ENCODE measurements around the gene DBT.
"Not testable (repeated sequence)": the region's sequence is repeated elsewhere in the genome, so short reads cannot be mapped to it uniquely, and the experiment has no call there.

Gene DBT

GRCh38 chr1:100265562-100265930 is 15.9 kb upstream of the DBT start:
- Mint-ChIP-seq H3K36me3 (peaks cover 21% of the 10 kb centered on the region), H3K27ac (peak overlapping the region; percentile 98), H3K4me1 (ENCODE audit: low read depth) (peaks cover 41% of the 10 kb centered on the region), H3K4me3 (peak overlapping the region; percentile 100), H3K27me3 (no peaks in the 10 kb centered on the region), H3K9me3 (ENCODE audit: low read depth) (peaks cover 3% of the 10 kb centered on the region)

DNA sequence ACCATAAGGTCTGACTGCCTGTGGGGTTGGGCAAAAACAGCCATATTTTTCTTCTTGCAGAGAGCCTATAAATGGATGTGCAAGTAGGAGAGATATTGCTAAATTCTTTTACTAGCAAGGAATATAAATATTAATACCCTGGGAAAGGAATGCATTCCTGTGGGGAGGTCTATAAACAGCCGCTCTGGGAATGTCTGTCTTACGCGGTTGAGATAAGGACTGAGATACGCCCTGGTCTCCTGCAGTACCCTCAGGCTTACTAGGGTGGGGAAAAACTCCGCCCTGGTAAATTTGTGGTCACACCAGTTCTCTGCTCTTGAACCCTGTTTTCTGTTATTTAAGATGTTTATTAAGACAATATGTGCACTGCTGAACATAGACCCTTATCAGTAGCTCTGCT is 14.4 kb upstream of the DBT start:
- H3K27me3 Mint-ChIP-seq; H3K4me3 Mint-ChIP-seq; H3K27ac Mint-ChIP-seq; H3K9me3 Mint-ChIP-seq (ENCODE audit: low read depth): not testable (repeated sequence)
- Mint-ChIP-seq H3K36me3 (peaks cover 21% of the 10 kb centered on the region), H3K4me1 (ENCODE audit: low read depth) (peaks cover 33% of the 10 kb centered on the region)

GRCh38 chr1:100261686-100262085 is 12.1 kb upstream of the DBT start:
- Mint-ChIP-seq H3K4me3 (no peak overlapping the region), H3K27me3 (no peaks in the 10 kb centered on the region), H3K9me3 (ENCODE audit: low read depth) (peaks cover 3% of the 10 kb centered on the region), H3K27ac (no peak overlapping the region), H3K4me1 (ENCODE audit: low read depth) (peaks cover 12% of the 10 kb centered on the region), H3K36me3 (peaks cover 16% of the 10 kb centered on the region)

DNA sequence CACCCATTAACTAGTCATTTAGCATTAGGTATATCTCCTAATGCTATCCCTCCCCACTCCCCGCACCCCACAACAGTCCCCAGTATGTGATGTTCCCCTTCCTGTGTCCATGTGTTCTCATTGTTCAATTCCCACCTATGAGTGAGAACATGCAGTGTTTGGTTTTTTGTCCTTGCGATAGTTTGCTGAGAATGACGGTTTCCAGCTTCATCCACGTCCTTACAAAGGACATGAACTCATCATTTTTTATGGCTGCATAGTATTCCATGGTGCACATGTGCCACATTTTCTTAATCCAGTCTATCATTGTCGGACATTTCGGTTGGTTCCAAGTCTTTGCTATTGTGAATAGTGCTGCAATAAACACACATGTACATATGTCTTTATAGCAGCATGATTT is 8.8 kb upstream of the DBT start:
- H3K27me3 Mint-ChIP-seq; H3K4me1 Mint-ChIP-seq (ENCODE audit: low read depth); H3K36me3 Mint-ChIP-seq; H3K9me3 Mint-ChIP-seq (ENCODE audit: low read depth); H3K27ac Mint-ChIP-seq; H3K4me3 Mint-ChIP-seq: not testable (repeated sequence)

DNA sequence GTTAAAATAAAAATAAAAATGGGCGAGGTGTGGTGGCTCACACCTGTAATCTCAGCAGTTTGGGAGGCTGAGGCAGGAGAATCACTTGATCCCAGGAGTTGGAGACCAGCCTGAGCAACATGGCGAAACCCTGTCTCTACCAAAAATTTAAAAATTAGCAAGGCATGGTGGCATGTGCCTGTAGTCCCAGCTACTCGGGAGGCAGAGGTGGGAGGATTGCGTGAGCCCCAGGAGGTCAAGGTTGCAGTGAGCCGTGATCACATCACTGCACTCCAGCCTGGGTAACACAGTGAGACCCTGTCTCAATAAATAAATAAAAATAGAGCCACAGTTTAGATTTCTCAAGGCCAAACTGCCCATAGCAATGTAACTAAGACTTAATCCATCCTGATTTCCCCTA is 6.6 kb upstream of the DBT start:
- H3K27me3 Mint-ChIP-seq; H3K4me3 Mint-ChIP-seq; H3K36me3 Mint-ChIP-seq; H3K4me1 Mint-ChIP-seq (ENCODE audit: low read depth); H3K27ac Mint-ChIP-seq; H3K9me3 Mint-ChIP-seq (ENCODE audit: low read depth): not testable (repeated sequence)

GRCh38 chr1:100253552-100253951 is 3.9 kb upstream of the DBT start:
- Mint-ChIP-seq H3K27ac (no peak overlapping the region), H3K9me3 (ENCODE audit: low read depth) (no peaks in the 10 kb centered on the region), H3K27me3 (no peaks in the 10 kb centered on the region), H3K4me1 (ENCODE audit: low read depth) (peaks cover 2% of the 10 kb centered on the region), H3K36me3 (no peaks in the 10 kb centered on the region), H3K4me3 (no peak overlapping the region)

DNA sequence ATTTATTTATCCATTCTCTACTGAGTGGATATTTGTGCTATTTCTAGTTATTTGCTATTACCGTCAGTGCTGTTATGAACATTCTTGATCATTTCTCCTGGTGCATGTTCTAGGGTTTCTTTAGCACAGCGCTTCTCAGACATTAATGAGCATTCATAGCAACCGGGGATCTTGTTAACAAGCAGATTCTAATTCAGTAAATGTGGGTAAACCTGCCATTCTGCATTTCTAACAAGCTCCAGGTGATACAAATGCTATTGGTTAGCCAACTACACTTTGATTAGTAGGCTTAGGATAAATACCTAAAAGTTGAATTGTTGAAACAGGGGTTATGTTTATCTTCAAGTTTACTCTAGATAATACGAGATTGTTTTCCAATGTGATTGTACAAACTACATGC is 3.3 kb upstream of the DBT start:
- H3K36me3 Mint-ChIP-seq = no peaks in the 10 kb centered on the region
- H3K4me3 Mint-ChIP-seq = no peak overlapping the region
- H3K27ac Mint-ChIP-seq = no peak overlapping the region
- peaks cover 2% of the 10 kb centered on the region for H3K4me1 Mint-ChIP-seq (ENCODE audit: low read depth)
- H3K9me3 Mint-ChIP-seq (ENCODE audit: low read depth) = no peaks in the 10 kb centered on the region
- no peaks in the 10 kb centered on the region for H3K27me3 Mint-ChIP-seq

GRCh38 chr1:100250807-100251206 is 1.2 kb upstream of the DBT start:
- H3K27ac Mint-ChIP-seq = peak overlapping the region; percentile 55
- no peaks in the 10 kb centered on the region for H3K36me3 Mint-ChIP-seq
- H3K27me3 Mint-ChIP-seq = no peaks in the 10 kb centered on the region
- H3K4me1 Mint-ChIP-seq (ENCODE audit: low read depth) = peaks cover 12% of the 10 kb centered on the region
- no peaks in the 10 kb centered on the region for H3K9me3 Mint-ChIP-seq (ENCODE audit: low read depth)
- H3K4me3 Mint-ChIP-seq = no peak overlapping the region

DNA sequence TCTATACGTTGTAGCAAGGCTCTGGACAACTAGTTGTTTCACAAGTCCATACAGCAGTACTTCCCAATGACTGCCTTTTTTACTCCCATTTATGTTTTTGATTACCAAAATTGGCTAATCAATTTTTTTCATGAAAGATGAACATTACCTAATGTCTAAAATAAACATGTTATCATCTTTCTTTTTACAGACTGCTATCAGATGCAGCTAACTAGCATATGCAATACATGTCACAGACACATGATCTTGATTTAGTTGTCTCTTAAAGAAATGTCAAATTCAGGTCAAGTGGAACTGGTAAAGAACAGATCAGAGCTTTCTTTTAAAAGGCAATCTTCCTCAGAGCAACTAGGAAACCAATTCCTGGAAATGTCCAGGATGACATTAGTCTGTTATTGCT is 630 bp upstream of the DBT start:
- Mint-ChIP-seq H3K9me3 (ENCODE audit: low read depth) (no peaks in the 10 kb centered on the region), H3K36me3 (no peaks in the 10 kb centered on the region), H3K27me3 (no peaks in the 10 kb centered on the region)

DNA sequence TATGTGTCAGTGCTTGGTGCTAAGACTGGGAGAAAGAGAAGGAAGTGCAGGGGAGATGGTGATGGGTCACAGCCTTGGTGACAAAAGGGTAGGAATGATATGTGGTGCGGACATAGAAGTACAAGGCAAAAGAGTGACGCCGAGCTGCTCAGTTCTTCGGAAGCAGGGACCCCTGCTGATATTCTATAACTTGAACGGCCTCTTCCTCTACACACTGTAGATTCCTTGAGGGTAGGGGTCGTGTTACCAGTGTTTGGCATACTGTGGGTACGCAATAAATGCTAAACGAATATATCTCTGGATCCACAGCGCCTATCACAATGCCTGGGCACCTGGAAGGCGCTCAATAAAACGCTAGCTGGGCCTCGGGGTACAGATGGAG is 488 bp downstream of the DBT start:
- H3K4me3 Mint-ChIP-seq = no peak overlapping the region
- no peak overlapping the region for H3K27ac Mint-ChIP-seq
- H3K27me3 Mint-ChIP-seq = no peaks in the 10 kb centered on the region
- no peaks in the 10 kb centered on the region for H3K9me3 Mint-ChIP-seq (ENCODE audit: low read depth)
- peaks cover 20% of the 10 kb centered on the region for H3K4me1 Mint-ChIP-seq (ENCODE audit: low read depth)
- no peaks in the 10 kb centered on the region for H3K36me3 Mint-ChIP-seq

More for the DNA sequence above, 630 bp upstream of the DBT start:
- Mint-ChIP-seq H3K27ac (peak overlapping the region; percentile 55), H3K4me3 (no peak overlapping the region), H3K4me1 (ENCODE audit: low read depth) (peaks cover 16% of the 10 kb centered on the region)

DNA sequence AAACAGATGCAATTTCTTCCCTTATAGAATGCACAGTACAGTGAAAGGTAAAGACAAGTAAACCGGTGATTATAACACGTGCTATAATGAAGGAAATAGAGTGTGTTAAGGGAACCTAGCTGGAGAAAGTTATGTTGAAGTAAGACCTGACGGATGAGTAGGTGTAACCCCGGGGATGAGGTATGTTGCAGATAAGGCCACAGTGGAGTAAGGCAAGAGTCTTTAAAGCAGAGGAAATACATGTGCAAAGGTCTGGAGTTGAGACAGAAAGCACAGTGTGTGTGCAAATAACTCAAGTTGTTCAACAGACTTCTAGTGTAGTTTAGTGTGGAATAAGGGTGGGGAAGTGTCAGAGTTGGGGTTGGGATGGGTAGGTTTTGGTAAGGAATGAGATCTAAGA is 2.9 kb downstream of the DBT start:
- Mint-ChIP-seq H3K27me3 (no peaks in the 10 kb centered on the region), H3K27ac (no peak overlapping the region), H3K36me3 (no peaks in the 10 kb centered on the region), H3K4me3 (peak overlapping the region; percentile 0), H3K4me1 (ENCODE audit: low read depth) (peaks cover 31% of the 10 kb centered on the region), H3K9me3 (ENCODE audit: low read depth) (no peaks in the 10 kb centered on the region)

DNA sequence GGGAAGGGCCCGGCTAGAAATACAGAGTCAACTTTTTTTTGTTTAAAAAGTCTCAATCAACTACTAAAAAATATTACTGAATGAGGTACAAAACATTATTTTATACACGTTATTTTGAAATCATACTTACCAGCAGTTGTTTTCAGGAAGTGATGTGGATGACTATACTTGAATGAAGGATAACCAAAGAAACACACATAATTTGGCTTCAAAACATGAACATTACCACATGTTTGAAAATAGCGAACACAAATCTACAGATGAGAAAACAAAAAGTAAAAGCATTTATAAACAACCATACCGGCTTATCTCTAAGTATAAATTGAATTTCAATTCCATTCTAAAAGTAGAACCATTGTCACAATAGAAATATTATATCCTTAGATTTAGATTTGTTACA is 9.0 kb downstream of the DBT start:
- no peak overlapping the region for H3K27ac Mint-ChIP-seq
- H3K27me3 Mint-ChIP-seq = no peaks in the 10 kb centered on the region
- peaks cover 3% of the 10 kb centered on the region for H3K36me3 Mint-ChIP-seq
- peaks cover 25% of the 10 kb centered on the region for H3K4me1 Mint-ChIP-seq (ENCODE audit: low read depth)
- no peak overlapping the region for H3K4me3 Mint-ChIP-seq
- H3K9me3 Mint-ChIP-seq (ENCODE audit: low read depth) = no peaks in the 10 kb centered on the region

- Mint-ChIP-seq H3K27me3 (no peaks in the 10 kb centered on the region), H3K4me1 (ENCODE audit: low read depth) (peaks cover 21% of the 10 kb centered on the region), H3K36me3 (peaks cover 3% of the 10 kb centered on the region), H3K4me3 (no peak overlapping the region), H3K9me3 (ENCODE audit: low read depth) (no peaks in the 10 kb centered on the region), H3K27ac (no peak overlapping the region)
These were observed 9.7 kb downstream of the DBT start for GRCh38 chr1:100239961-100240360.

- Mint-ChIP-seq H3K27ac (no peak overlapping the region), H3K9me3 (ENCODE audit: low read depth) (no peaks in the 10 kb centered on the region), H3K36me3 (peaks cover 14% of the 10 kb centered on the region), H3K4me1 (ENCODE audit: low read depth) (peaks cover 9% of the 10 kb centered on the region), H3K27me3 (no peaks in the 10 kb centered on the region), H3K4me3 (no peak overlapping the region)
These were observed 12.5 kb downstream of the DBT start for GRCh38 chr1:100237091-100237490.

DNA sequence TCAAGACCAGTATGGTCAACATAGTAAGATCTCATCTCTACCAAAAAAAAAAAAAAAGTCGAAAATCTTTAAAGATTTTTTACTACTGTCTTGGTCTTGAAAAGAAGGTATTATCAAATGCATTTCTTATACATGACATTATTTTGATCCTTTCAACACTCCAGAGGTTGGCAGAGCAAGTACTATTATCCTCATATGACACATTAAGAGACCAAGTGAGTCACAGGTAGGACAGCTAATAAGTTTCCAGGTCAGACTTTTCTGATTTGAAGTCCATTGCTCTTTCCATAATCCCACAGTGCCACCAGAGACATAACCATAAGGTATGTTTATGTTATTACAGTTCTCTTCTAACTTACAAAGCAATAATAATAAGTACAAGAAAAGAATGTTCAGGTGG is 15.2 kb downstream of the DBT start:
- Mint-ChIP-seq H3K27me3 (no peaks in the 10 kb centered on the region), H3K9me3 (ENCODE audit: low read depth) (no peaks in the 10 kb centered on the region), H3K27ac (no peak overlapping the region), H3K4me3 (no peak overlapping the region), H3K4me1 (ENCODE audit: low read depth) (peaks cover 9% of the 10 kb centered on the region), H3K36me3 (peaks cover 18% of the 10 kb centered on the region)

GRCh38 chr1:100233566-100233965 is 16.1 kb downstream of the DBT start:
- H3K4me1 Mint-ChIP-seq (ENCODE audit: low read depth); H3K4me3 Mint-ChIP-seq; H3K9me3 Mint-ChIP-seq (ENCODE audit: low read depth); H3K27ac Mint-ChIP-seq; H3K27me3 Mint-ChIP-seq: not testable (repeated sequence)
- H3K36me3 Mint-ChIP-seq = peaks cover 15% of the 10 kb centered on the region

DNA sequence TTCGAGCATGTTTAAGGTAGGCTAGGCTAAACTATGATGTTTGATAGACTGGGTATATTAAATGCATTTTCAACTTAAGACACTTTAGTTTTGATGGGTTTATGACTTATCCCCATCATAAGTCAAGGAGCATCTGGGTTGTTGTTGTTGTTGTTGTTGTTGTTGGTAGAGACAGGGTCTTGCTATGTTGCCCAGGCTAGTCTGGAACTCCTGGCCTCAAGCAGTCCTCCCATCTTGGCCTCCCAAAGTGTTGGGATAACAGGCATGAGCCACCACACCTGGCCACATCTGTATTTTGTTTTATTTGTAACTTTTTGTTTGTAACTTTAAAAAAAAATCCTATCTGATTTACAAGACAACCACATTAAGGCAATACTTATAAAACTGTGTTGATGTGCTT is 17.5 kb downstream of the DBT start:
- H3K4me3 Mint-ChIP-seq = no peak overlapping the region
- no peaks in the 10 kb centered on the region for H3K27me3 Mint-ChIP-seq
- H3K27ac Mint-ChIP-seq = no peak overlapping the region
- peaks cover 5% of the 10 kb centered on the region for H3K4me1 Mint-ChIP-seq (ENCODE audit: low read depth)
- H3K9me3 Mint-ChIP-seq (ENCODE audit: low read depth) = no peaks in the 10 kb centered on the region
- H3K36me3 Mint-ChIP-seq = peaks cover 17% of the 10 kb centered on the region

Measured in activated naive CD8-positive, alpha-beta T cell (primary cell).